Urothelium cell line (cell line): ENCODE data around the gene ANKRA2.
A peak's percentile ranks its signal among the peaks of the same experiment; 100 is the strongest.

Source experiments
- DNase-seq: peaks from one replicate; pipeline ENCODE4 v3.0.0; 2011; ENCODE audit warnings: low spot score, mixed read lengths
- FAIRE-seq: peaks from 2 replicates; lab custom pipeline; 2011; peaks lifted over from hg19 to GRCh38; lab: Jason Lieb, UNC

The ANKRA2 gene

GRCh38 chr5:73507062-73507461 lies 58.4 kb downstream of the ANKRA2 start:
- no peak for DNase-seq
- FAIRE-seq, result no peak

GRCh38 chr5:73506459-73506955 lies 58.9 kb downstream of the ANKRA2 start:
- FAIRE-seq (peak; percentile 20), DNase-seq (no peak)
